HG03520 (cell line): ENCODE measurements around the gene CLEC16A.

Experiments used
- ATAC-seq: cut with Tn5 transposase; IDR thresholded peaks from one replicate; pipeline ENCODE4 v1.9.1; 2021; ENCODE audit warnings: mild to moderate bottlenecking, moderate library complexity; ENCODE audit not compliant: unreplicated experiment

Gene CLEC16A

GRCh38 chr16:10987361-10988163, 43.2 kb downstream of the CLEC16A start:
- no peak for ATAC-seq

DNA sequence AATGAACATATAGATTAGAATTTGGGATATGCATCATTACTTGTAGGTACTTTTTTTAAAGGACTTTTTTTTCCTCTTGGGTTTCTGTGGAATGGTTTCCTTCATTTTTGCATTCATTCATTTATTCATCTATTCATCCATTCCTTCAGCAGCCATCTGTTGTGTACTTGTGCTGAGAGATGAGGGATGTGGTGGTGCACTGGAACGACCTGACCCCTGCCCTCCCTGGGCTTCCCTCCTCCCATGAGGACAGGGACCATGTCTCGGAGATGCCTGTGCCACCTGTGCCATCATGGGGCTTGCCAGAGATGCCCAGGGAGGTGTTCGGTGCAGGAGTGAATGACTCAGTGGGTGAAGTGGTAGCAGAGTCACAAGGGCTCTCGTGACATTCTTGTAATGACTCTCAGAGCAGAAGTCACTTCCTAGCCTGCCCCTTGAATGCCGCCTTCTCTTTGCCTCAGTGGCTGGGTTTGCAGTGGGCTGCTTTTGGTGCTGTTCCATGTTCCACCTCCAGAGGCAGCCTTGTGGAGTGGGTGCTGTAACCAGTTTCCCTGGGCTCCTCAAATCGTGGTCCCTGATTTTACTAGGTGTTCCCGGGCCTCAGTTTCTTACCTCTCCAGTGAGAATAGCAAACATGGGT, 43.9 kb downstream of the CLEC16A start:
- peak; percentile 61 for ATAC-seq

DNA sequence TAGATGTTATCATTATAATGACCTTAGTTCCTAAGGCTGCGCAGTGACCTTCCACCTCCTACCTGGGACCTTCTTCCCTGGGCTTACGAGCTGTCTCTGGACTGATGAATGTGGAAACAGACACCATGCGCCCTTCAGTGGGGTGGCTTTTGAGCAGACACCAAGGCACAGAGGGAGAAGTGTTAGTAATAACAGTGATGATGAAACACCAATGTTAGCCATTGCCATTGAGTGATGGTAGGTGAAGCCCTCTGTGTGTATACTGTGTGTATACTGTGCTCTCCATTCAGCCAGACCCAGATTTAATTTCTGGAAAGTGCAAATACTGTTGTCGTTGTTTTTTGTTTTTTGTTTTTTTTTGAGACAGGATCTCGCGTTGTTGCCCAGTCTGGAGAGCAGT, 44.5 kb downstream of the CLEC16A start:
- ATAC-seq: no peak

GRCh38 chr16:10989559-10989958, 45.2 kb downstream of the CLEC16A start:
- ATAC-seq: no peak

- no peak for ATAC-seq
Observed at GRCh38 chr16:10990378-10990777, 46.0 kb downstream of the CLEC16A start.

DNA sequence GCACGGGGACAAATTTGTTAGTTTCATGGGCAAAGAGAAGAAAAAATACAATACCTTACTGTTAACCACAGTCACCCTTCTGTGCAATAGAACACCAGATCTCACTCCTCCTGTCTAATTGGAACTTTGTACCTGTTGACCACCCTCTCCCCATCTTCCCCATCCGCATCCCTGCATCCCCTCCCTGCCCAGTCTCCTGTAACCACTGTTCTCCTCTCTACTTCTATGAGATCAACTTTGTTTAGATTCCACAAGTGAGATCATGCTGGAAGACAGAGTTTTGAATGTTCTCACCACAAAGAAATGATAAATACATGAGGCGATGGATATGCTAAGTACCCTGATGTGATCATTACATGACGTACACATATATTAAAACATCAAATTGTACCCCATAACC, 47.7 kb downstream of the CLEC16A start:
- ATAC-seq: no peak

DNA sequence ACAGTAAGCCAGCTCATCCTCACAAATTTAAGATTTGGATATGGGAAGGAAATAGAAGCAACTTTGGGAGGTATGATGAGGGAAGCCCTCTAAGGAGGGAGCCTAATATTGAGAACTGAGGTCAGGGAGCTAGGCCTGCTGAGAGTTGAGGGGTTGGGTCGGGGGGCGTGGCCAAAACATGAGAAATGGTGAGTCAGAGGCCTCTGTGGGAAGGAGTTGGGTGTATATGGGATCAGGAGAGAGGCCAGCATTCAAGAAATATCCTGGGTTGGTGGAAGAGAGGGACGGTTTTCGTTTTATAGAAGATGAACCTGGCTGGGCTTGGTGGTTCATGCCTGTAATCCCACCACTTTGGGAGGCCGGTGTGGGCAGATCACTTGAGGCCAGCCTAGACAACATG, 48.4 kb downstream of the CLEC16A start:
- no peak for ATAC-seq

DNA sequence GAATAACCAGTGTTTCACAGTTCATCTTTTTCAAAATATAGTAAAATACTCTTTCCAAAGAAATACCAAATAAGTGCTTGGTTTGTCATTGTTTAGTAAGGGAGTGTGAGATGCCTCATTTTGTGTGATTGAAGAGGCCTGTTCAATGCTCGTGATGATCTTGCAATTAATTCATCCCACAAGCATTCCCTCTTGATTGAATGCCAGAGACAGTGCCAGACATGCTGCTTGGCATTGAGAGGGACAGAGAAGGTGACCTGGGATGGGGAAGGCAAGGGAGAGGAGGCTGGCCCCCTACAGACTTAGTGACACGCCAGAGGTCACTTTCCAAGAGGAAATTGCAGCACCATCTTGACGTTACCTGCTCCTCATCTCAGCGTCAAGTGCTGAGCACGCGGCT, 49.3 kb downstream of the CLEC16A start:
- ATAC-seq: no peak

DNA sequence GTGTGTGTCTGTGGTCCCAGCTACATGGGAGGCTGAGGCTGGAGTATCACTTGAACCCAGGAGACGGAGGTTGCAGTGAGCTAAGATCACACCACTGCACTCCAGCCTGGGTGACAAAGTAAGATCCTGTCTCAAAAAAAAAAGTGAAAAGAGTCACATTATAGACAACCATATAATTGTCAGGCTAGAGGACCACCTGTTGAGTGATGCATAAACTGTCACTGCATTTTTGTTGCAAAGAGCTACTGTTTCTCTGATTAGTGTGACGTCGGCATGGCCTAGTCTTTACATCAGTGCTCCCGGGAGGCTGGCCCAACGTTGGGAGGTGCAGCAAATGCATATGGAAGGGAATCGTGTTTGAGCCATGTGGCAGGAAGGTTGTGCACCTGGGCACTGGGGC, 50.2 kb downstream of the CLEC16A start:
- no peak for ATAC-seq

DNA sequence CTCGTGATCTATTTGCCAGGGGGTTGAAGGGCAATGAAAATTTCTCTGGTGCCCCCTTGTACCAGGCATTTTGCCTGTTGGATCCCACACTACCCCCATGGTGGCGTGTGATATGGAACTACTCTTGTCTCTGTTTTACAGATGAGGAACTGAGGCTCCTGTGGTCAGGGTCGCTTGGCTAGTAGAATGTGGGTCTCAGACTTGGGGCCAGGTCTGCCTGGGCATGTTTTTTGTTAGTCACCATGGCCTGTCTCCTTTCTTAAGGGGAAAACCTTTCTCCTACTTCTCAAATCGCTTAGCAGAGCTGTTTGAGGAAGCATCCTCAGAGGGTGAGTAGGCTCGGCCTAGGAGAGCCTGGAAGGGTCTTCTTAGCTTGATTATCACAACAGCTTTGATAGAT, 51.2 kb downstream of the CLEC16A start:
- no peak for ATAC-seq

- no peak for ATAC-seq
Observed at GRCh38 chr16:10997485-10997884, 53.1 kb downstream of the CLEC16A start.

- no peak for ATAC-seq
Observed at GRCh38 chr16:10999300-10999699, 54.9 kb downstream of the CLEC16A start.

GRCh38 chr16:11001611-11002010, 57.2 kb downstream of the CLEC16A start:
- ATAC-seq: no peak

DNA sequence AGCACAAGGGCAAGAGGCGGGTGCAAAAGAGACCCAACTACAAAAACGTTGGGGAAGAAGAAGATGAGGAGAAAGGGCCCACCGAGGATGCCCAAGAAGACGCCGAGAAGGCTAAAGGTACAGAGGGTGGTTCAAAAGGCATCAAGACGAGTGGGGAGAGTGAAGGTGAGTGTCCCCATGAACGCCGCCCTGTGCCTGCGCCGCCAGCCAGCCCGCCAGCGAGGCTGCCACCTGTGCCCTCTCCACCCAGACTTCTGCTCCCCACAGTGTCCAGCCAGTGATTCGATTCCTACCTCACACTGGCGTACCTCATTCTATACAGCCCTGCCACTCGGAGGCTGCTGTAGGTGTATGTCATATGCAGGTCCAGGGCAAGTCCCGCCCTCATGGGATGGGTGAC, 58.8 kb downstream of the CLEC16A start:
- no peak for ATAC-seq

DNA sequence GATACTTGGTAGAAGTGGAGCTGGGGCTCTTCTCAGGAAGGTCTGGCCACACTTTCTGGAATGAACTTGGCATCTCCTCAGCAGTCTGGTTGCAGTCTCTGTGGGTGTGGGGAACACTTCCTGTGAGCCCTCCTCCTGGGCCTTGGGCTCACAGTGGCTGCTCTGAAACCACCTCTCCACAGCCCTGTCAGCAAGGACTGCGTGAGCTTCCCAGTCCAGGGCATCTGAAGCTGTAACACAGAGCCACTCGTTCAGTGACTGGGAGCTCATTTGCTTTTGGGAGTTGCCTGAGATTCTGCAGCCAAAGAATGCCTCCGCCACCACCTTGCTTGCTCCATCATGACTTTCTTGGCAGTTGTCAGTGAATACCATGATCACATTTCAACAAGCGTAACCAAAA, 60.0 kb downstream of the CLEC16A start:
- ATAC-seq: no peak

GRCh38 chr16:11004973-11005610, 60.7 kb downstream of the CLEC16A start:
- no peak for ATAC-seq

GRCh38 chr16:11005611-11005975, 61.2 kb downstream of the CLEC16A start:
- no peak for ATAC-seq

GRCh38 chr16:11006656-11007055, 62.3 kb downstream of the CLEC16A start:
- ATAC-seq: no peak

GRCh38 chr16:11007714-11008280, 63.4 kb downstream of the CLEC16A start:
- ATAC-seq: no peak

DNA sequence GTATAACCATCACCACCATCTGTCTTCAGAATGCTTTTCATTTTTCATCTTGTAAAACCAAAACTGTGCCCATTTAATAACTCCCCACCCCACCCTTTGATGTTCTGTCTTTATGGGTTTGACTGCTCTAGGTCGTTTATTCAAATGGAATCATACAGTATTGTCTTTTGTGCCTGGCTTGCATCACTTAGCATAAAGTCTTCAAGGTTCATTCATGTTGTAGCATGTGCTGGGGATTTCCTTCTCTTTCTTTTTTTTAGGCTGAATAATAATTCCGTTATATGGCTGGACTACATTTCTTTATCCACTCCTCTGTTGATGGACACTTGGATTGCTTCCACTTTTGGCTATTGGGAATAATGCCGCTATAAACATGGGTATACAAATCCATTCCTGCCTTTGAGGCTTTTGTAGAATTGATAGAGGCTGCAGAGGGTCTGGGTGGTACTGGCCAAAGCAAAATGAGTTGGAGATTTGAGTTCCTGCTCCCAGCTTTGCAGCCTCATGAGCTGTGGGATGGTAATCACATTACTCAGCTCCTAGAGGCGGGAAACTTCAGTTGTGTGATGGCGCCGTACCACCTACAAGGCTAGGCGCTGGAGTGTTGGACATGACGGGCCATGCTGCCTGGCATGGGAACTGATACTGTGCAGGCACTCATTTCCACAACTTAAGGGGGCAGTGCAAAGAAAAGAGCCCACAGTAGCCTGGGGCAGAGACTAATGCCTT, 64.8 kb downstream of the CLEC16A start:
- no peak for ATAC-seq

DNA sequence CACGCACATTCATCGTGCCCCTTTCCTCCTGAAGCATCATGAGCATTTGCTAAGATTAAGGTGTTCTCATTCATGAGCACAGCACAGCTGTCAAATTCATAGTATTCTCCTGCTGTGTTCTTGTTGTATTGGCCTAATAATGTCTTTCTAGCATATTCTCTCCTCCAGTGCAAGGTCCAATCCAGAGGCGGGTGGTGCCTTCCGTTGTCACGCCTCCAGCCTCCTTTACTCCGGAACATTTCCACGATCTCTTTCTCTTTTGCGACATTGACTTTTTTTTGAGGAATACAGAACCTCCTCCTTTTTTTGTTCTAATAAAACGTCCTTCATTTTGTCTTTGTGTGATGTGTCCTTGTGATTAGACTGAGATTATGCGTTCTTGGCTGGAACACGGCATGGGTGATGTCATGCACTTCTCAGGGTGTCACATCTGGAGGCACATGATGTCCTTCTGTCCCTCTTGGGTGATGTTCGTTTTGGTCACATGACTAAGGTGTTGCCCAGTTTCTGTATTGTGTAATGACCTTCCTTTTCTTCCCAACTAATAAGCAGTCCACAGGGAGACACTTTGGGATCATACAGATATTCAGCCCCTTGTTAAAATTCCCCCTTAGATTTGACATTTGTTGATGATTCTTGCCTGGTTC, 66.3 kb downstream of the CLEC16A start:
- no peak for ATAC-seq
